ENCODE measurements around the gene HDAC4. TPM values are rescaled to one million over a fixed set of nuclear protein-coding genes. Genes with fewer than 3 reads are reported as not detected.

HDAC4 gene
- total RNA-seq, 4 donors from 2014 or later = 24.8 to 82.9 (median 41.3) TPM

DNA sequence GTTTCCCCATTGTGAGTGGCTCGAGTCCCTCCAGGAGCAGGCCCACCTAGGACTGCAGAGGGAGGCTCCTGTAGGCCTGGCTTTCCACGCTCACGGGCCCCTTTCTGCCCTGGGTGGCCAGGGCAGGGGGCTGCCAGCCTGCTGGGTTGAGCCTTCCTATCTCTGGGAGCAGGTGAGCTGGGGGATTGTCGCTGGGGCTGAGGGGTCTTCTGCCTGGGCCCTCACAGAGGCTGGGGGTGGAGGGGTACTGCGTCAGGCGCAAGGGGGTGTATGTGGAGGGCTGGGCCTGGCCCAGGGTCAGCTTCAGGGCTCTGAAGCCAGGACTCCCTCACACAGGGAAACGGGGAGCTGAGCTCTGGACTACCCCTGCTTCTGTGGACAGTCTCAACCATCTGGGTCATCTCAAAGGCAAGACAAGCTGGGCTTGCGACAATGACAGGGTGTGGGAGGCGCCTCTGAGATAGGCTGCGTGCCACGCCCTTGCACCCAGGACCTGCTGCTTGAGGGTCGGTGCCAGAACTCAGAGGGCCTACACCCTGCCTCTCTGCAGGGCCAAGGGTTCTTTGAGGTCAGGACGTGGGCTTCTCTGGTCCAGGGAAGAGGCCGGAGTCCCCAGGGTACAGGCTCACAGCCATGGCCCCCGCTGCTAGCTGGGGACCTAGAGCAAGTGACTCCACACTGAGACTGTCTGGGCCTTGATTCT is 346.9 kb downstream of the HDAC4 start:
- no peak for TF ChIP-seq CTCF (IDR thresholded peaks at IDR 0.05; ENCODE audit: low read depth)

DNA sequence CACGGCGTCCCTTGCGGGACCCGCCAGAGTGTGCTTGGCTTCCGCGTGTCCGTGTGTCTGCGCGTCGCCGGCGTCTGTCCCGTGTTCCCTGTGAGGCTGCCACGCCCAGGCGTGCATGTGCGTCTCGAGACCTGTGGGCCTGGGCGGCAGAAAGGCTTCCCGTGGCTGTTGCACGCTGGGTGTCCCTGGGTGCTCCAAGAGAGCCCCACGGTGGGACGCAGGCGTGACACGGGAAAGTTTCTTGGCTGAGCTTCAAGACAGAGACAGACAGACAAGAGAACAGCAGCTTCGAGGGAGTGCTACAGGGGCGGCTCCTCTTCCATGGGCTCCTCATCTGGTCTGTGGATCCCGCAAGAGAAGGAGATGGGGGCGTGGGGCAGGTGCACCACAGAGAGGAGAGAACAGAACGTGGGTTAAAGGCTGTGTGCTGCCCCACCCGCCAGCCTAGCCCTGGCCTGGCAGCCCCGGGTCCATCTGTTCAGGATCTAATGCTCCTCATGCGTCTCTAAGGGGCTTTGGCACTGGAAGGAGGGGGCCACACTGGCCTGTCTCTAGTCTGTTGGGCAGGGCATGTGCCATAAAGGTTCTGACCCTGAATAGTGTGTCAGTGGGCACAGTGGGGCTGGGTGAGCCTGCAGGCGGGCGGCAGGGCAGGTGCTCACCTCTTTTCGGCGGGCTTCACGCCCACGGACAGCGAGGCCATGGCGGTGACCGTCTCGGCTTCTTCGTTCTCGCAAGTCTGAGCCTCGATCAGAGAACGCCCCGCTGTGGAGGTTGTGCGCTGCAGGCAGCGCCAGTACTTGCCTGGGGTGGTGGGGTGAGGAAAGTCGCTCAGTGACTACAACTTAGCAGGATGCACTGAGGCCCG is 347.8 kb downstream of the HDAC4 start:
- TF ChIP-seq CTCF (IDR thresholded peaks at IDR 0.05; ENCODE audit: low read depth) = no peak

- TF ChIP-seq CTCF (IDR thresholded peaks at IDR 0.05; ENCODE audit: low read depth) = no peak
Measured at GRCh38 chr2:239051891-239052445, 348.9 kb downstream of the HDAC4 start.

GRCh38 chr2:239050252-239050649 is 350.6 kb downstream of the HDAC4 start:
- TF ChIP-seq CTCF (IDR thresholded peaks at IDR 0.05; ENCODE audit: low read depth) = no peak

GRCh38 chr2:239049421-239050251 is 351.2 kb downstream of the HDAC4 start:
- no peak for TF ChIP-seq CTCF (IDR thresholded peaks at IDR 0.05; ENCODE audit: low read depth)

DNA sequence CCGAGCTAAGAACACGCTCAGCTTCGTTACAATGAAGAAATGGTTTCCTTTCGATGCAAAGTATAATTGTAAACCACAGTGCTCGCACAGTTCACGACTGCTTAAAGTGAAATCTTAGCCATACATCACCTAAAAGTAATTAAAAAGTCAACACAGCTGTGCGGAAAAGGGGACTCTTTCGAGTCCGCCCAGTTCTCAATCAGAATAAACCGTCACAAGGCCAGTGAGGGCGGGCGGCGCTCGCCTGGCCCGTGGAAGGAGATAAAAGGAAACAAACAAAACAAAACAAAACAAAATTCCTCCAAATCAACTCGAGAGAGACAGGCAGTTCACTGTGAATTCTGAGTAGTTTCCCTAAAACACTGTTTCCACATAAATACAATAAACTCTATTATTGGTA is 352.1 kb downstream of the HDAC4 start:
- no peak for TF ChIP-seq CTCF (IDR thresholded peaks at IDR 0.05; ENCODE audit: low read depth)

All from subcutaneous adipose tissue (tissue), 4 donors.